GM21447 (cell line): ENCODE measurements around the gene ST6GALNAC2.
"Not testable (repeated sequence)": the region's sequence is repeated elsewhere in the genome, so short reads cannot be mapped to it uniquely, and the experiment has no call there.

ENCODE experiments used
- ATAC-seq: cut with Tn5 transposase; IDR thresholded peaks from one replicate; pipeline ENCODE4 v1.9.1; 2021; ENCODE audit not compliant: unreplicated experiment

Gene ST6GALNAC2

DNA sequence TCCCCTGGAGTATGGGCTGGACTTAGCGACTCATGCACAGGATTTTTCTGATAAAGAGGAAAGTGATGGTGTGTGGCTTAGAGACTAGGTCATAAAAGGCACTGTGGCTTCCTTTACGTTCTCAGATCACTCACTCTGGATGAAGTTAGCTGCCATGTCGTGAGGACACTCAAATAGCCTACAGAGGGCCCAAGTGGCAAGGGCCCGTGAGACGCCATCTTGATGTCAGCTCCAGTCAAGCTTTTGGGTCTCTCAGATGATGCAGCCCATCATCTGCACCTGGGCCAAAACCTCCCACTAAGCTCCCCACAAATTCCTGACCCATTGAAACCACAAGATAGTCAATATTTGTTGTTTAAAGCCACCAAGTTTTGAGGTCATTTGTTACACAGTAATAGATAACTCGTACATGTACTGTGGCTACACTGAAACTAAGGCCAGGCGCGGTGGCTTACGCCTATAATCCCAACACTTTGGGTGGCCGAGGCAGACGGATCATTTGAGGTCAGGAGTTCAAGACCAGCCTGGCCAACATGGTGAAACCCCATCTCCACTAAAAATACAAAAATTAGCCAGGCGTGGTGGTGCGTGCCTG is 14.7 kb downstream of the ST6GALNAC2 start:
- ATAC-seq, result no peak

DNA sequence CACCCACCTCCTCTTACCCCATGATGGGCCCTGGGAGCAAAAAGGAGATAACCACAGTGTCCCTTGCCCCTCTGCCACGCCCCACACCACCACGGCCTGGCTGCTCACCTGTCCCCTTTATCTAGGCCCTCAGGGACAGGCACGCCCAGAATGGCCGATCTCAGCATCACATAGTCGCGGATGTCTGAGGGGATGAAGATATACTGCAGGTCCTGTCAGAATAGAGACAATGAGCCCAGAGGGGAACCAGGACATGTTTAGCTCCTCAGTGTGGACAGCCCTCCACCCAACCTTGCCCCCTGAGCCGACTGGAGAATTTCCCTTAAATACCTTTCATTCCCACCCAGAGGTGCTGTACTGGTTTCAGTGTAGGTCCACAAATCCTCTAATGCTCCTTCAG is 15.2 kb downstream of the ST6GALNAC2 start:
- ATAC-seq, result no peak

DNA sequence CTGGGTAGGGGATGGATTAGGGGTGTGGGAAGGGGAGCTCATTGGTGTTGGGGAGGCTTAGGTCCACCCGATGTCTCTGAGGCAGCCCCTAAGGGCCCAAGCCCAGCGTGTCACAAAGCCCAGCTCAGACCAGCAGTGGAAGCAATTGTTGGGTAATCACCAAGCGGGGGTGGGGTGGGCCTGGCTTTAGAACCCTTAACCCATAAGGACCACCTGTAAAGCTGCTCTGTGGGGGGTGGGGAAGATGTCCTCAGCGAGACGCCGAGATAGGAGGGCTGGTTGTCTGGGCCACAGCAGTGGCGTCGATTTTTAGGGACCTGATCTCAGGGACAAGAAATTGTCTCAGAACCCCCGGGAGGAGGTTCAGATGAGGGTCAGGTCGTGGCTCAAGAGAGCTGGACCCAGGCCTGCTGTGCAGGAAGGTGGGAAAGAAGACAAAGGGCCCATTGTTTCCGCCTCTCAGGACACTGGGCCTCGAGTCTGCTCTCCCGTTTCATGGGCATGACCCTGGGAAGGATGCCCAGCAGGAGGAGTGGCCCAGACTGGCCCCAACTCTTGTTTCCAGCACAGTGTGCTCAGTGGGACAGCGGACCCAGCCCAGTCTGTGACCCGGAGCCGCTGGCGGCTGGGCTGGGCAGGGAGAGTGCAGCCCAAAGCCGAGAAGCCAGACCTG is 15.9 kb downstream of the ST6GALNAC2 start:
- no peak for ATAC-seq

DNA sequence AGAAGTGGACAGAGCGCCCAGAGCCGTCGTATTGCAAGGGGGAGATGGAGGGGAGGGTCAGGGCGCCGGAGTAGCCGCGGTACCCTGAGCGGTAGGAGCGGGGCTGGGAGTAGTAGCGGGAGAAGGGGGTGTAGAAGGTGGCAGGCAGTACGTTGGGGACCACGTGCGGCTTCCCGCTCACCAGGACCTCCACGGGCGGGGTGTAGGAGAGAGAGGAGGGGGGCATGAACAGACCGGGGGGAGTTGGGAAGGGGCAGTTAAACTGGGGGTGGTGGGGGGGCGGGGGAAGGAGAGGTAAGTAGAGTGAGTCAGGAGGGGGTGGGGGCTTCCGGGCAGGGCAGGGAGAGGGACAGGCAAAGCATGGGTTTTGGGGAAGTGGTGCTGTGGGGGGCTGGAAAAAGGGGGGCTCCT is 16.8 kb downstream of the ST6GALNAC2 start:
- ATAC-seq, result no peak

DNA sequence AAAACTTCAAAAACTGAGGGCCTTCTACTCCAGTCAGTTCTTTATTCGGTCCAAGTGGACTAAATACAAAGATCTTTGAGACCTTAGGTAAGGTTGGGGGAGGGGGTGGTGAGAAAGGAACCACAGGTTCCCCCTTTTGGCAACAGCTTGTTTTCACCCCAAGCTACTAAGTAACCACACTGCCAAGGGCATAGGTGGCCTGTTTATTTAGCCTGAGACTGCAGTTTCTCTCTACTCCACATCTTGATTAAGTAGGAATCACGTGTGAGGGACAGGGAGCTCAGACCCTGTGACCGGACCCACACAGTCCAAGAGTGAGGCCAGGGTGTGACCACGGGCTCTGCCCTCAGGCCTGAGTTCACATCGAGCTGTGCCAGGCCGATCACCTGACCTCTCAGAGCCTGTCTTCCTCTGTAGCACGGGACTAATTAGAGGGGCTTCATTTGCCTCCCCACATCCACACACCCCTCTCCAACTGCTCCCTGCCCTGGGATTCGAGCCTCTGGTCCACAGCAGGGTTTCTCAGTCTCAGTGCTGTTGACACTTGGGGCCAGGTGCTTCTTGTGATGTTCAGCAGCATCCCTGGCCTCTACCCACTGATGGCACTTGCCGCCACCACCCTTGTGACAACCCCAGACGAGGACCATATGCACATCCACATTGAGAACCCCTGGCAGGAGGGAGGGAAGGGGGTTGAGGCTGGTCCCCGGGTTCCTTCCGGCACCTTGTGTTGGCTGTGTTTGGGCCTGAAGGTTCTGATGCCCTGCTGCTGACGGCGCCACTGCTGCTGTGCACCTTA is 17.8 kb downstream of the ST6GALNAC2 start:
- ATAC-seq, result no peak

DNA sequence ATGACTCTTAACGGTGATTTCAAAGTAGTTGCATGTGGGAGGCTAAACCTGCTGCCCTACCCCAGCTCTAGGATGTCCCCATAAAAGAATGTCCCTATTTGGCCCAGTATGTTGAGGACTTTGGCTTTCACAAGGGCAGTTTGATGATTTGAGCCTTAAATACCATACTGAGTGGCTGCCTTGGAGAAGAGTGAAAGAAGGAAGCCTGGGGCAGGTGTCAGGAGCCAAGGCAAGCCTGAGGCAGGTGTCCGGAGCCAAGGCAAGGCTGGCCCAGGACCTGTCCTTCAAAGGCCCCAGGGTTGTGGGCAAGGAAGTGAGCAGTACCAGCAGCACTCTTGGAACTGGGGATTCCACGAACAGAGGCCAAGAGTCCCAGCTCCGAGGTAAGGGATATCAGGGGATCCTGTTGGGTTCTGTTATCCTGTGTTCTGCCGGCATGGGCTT is 18.6 kb downstream of the ST6GALNAC2 start:
- no peak for ATAC-seq

DNA sequence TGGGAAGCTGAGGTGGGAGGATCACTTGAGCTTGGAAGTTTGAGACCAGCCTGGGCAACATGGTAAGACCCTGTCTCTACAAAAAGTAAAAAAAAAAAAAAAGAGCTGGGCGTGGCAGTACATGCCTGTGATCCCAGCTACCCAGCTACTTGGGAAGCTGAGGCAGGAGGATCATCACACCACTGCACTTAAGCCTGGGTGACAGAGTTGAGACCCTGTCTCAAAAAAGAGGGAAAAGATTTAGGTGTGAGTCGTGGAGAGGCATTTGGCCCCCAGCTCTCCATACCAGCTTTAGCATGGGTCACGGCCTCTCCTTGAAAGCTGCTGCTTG is 19.1 kb downstream of the ST6GALNAC2 start:
- no peak for ATAC-seq

DNA sequence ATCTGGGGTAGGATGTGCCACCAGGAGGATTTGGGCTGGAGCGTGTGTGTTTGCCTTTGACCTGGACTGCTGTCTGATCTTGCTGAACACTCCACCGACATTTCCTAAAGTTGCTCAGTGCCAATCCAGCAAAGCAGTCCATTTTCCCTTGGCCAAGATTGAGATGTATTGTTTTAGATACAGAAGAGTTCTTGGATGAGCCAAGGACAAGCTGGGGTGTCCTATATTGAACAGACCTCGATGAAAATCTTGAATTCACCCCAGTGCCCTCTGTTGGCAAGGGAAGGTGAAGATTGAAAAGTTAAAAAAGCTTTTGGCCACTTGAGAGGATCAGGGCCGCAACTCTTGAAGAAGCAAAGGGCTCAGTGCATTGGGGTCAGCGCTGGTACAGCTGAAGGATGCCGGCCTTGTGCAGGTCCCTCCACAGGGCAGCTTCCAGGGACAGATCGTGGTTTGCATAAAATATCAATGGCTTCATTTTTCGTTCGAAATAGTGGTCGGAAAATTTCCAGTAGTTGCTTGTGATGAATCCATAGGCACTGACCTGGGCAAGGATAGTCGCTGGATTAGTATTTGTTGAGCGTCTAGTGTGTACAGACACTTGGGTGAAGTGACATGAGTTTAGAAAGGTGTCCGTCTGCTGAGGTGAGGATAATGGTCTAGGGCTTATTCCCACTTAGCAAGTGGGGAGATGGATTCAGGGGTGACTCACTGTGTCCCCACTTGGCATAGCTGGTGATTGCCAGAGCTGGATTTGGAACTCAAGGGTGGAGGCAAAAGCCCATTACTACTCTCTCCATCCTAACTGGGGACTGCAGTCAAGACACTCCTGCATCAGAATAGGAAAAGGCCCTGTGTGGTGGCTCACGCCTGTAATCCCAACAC is 19.7 kb downstream of the ST6GALNAC2 start:
- ATAC-seq, result no peak

DNA sequence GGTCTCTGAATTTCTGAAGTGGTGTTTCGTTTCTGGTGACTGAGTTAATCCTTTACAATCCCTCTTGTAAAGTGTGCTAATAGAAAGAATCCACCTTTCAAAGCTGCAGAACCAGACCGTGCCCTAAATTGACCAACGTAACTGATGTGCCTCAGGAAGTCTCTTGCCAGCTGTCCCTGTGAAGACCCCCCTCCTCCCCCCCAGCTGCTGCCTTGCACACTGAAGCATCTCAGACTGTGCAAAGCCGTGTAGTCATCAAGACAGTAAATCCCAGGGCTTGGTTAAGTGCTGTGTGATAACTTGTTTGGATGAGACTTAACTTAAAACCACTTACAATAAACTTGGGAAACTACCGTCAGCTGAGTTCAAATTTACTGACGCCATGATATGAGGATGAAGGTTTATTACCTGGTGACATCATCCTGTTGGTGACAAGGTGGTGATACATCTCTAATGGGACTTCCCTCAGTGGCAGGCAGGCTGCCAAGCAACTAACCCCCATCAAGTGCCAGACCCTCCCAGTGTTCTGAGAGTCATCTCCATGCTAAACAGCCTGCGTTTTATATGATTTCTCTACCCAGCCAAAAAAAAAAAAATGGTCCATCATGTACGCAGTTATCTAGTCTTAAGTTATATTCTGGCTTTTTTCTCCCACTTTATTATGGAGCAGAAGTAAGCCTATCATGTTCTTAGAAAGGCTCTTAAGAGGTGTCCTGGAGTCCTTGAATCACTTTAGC is 20.5 kb downstream of the ST6GALNAC2 start:
- not testable (repeated sequence) for ATAC-seq

DNA sequence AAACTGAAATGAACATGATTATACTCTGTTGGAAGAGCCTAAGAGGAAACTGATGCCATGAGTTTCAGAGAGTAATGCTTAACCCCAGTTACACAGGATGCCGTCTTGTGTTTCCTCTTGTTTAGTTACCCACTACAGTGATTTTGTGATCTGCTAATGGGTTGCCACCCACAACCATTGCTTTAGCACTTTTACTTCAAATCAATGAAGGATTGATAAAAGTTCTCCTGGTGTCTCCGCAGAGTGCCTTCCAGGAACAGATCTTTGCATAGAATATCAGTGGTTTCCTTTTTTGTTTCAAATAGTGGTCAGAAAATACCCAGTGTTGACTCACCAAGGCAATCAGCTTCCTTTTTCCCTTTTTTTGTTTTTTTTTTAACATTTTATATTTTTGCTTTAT is 22.3 kb downstream of the ST6GALNAC2 start:
- ATAC-seq, result not testable (repeated sequence)

DNA sequence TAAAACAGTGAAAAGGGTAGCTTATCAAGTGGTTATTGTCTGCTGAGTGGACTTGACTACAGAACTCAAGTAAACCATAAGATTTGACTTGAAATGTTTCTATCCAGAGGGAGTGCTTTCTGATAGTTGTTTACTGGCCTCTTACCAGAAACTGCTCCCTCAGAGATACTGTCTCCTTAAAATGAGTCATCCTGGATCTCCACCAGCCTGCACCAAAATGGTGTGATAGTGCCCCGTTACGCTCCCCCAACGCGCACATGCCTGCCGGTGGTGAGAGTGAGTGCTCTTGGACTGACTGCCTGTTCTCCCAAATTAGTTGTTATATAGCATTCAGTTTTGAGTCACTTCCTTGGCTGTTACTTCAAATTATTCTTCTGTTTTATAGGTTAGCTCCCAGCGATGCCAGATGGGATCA is 22.9 kb downstream of the ST6GALNAC2 start:
- ATAC-seq, result no peak

DNA sequence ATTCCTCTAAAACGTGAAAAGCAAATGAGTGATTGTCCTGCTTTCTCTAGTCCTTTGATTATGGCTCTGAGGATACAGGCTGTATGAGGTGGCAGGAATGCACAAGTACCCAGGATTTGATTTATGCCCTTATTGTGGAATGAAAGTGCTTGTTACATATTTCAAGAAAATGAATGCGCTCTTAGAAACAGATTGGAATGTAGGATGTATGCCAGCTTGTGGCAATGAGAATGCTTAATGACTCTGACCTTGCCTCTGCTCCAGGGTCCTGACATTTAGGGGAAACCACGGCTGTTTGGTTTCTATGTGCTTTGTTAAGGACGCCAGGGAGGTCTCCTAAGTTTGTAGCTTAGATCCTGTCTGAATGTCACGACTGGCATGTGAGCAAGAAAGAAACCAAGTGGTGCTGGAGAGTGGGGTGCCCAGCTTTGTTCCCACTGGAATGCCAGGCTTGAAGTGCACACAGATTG is 23.8 kb downstream of the ST6GALNAC2 start:
- ATAC-seq, result no peak

DNA sequence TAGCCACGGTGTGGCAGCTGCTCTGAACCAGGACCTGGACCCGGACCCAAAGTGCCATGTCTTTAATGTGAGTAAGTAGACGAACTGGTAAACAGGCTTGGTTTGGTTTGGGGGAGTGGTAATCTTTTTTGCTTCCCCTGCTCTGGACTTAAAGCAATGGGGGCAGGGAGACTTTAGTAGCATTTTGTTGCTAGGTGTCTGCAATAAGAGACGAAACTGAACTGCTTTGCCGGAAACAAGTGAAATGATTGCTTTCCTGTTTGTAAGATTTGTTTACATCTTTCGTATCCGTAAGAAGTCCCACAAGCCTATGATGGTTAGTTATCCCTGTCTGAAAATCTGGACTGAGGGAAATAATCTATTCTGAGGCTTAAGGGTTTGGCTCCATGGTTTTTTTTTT is 24.3 kb downstream of the ST6GALNAC2 start:
- no peak for ATAC-seq

DNA sequence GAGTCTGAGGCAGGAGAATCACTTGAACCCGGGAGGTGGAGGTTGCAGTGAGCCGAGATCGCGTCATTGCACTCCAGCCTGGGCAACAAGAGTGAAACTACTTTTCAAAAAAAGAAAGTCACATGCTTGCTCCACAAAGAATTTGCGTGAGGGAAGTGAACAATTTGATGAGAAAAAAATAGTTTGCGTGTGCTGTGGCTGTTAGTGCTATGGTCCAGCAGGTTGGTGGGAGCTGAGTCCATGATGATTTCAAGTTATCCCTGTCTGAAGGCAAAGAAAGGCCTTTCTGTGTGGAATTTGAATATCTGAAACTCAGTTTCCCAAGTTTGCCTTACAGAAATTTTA is 24.8 kb downstream of the ST6GALNAC2 start:
- no peak for ATAC-seq

DNA sequence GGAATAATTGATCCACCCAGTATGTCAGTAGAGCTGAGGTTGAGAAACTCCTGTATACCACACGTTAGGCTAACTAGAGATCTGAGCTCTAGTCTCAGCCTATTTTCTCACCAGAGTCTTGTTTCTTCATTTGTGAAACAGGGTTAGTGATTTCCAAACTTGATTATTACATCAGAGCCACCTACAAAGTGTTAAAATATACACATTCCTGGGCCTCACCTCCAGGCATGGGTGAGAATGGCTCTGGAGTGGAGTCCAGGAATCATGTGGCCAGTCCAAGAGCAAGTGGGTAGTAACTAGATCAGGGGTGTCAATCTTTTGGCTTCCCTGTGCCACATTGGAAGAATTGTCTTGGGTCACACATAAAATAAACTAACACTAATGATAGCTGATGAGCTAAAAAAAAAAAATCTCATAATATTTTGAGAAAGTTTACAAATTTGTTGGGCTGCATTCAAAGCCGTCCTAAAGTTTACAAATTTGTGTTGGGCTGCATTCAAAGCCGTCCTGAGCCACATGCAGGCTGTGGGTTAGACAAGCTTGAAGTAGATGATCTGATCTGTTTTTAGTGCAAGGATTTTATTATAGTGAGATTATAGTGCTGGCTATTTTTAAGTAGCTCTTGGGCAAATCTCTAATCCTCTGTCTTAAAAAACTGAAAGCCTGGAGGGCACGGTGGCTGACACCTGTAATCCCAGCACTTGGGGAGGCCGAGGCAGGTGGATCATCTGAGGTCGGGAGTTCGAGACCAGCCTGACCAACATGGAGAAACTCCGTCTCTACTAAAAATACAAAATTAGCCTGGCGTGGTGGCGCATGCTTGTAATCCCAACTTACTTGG is 25.4 kb downstream of the ST6GALNAC2 start:
- ATAC-seq, result no peak

DNA sequence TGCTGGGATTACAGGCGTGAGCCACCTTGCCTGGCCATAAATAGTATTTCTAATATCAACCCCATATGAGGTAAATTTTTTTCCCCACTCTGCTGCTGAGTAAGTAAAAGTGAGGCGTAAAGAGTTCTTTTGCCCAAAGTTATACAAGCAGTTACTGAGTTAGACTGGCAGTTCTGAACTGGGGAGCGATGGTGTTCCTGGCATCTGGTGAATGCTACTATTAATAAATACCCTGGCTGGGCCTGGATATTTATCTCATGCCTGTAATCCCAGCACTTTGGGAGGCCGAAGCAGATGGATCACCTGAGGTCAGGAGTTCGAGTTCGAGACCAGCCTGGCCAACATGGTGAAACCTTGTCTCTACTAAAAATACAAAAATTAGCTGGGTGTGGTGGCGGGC is 26.2 kb downstream of the ST6GALNAC2 start:
- ATAC-seq, result not testable (repeated sequence)

DNA sequence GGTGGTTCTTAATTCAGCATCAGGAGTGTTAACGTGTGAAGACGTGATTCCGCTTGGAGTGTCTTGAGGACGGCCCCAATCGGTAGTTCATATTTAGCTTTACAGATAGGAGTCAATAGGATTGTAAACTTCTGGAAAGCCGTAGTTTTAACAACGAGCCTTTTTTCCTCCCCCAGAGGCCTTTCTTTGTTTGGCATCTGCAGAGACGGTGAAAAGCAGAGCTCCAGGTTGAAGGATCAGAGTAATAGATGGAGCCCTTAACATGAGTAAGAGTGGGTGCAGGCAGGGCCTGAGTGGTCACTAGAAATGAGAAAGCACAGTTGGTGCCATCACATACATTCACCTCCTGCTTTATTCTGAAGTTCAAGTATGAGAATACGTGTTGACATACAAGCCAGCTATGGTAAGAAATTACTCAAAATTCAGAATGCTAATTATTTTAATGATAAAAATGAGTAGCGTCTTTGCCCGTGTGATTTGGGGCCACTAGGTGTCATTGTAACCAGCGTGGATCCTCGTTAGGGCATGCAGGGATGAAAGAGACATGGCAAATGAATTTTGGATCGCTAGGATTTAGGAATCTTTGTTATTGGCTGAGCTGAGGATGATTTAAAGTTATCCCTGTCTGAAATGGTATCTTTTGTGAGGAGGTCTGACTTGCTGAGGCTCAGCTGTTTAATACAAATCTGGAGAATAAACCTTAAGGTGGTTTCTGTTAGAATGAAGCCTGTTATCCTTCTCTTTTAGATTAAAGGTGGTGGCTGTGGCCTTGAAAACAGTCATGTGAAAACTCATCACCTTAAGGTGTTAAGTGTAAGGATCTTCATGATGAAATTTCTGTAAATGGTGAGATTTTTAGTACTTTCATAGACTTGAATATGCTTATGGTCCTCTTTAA is 27.2 kb downstream of the ST6GALNAC2 start:
- ATAC-seq, result no peak

DNA sequence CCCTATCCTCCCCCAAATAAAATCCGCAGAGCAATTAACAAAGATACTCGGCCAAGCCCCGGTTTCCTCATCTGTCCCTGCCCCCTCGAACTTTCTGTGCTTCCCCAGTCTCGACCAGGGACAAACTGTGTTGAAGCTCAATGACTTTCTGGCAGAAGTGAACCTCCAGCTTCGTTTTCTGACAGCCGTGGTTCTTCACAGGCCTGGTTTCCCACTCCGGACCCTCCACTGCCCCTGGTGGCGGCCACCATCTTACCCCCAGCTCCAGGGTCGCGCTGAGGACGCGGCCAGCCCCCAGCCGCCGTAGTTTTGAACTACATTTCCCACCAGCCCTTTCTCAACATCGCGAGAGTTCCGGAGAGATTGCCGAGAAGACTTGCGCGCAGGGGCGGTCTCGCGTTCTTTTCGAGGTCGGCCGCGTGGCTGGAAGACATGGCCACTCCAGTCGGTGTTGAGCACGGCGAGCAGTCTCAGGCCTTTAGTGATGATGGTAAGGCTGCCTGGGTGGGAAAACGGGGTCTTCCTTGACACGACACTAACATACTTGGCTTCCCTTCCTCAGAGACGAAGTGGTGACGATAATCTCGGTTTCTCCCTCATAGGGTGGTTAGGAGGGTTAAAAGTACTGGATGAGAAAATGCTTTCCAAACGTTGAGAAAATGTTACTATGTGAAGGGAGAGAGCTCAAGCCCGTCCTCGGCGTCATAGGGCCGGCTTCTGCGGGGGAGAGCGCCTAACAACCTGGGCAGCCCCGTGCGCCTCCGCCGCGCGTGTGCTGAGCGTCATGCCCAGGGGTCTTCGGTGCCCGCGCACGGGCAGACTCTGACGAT is 28.1 kb downstream of the ST6GALNAC2 start:
- ATAC-seq, result peak; percentile 83
